Right atrium auricular region (tissue), 2 donors: ENCODE measurements around the gene SEMA3B. TPM values are rescaled to one million over a fixed set of nuclear protein-coding genes. Genes with fewer than 3 reads are reported as not detected.
"Not testable (repeated sequence)": the region's sequence is repeated elsewhere in the genome, so short reads cannot be mapped to it uniquely, and the experiment has no call there.

ENCODE experiments used
- DNase-seq: peaks from one replicate; pipeline ENCODE4 v3.0.0-alpha.2; 2019; ENCODE audit warnings: low spot score
- H3K27ac ChIP-seq, 2 donors: fragments of 200-600 bp; sonication (generic); 1 replicate in 1 of 2; 2 replicates in 1 of 2; pipeline ENCODE4 v1.5.1; 2016 to 2019
- H3K27me3 ChIP-seq, 2 donors: fragments of 200-600 bp; sonication (generic); one replicate each; pipeline versions ENCODE4 v1.5.1 to v1.6.0; 2017 to 2019
- H3K36me3 ChIP-seq: fragments of 200-600 bp; sonication (generic); one replicate; pipeline ENCODE4 v1.5.1; 2016
- H3K4me1 ChIP-seq, 2 donors: fragments of 200-600 bp; sonication (generic); one replicate each; pipeline versions ENCODE4 v1.5.1 to v1.6.0; 2017 to 2019
- H3K4me3 ChIP-seq, 2 donors: fragments of 200-600 bp; sonication (generic); 1 replicate in 1 of 2; 2 replicates in 1 of 2; pipeline ENCODE4 v1.5.1; 2017 to 2019; ENCODE audit warnings: mild to moderate bottlenecking in 1 of 2, moderate library complexity in 1 of 2
- H3K9me3 ChIP-seq, 2 donors: fragments of 200-600 bp; sonication (generic); one replicate each; pipeline ENCODE4 v1.5.1; 2019
- total RNA-seq, 2 donors: library from RNA; depleted of rRNA; stranded (reverse); fragments of >200 nt; gene quantifications; one replicate each; pipeline ENCODE4 v1.1.0, GENCODE V29; 2016
- TF ChIP-seq, protein P1 (sequence below), 2 donors: fragments of 200-600 bp; sonication (generic); IDR thresholded peaks; one replicate each; pipeline ENCODE4 v1.5.1; 2019; ENCODE audit warnings: antibody characterized with exemption in 2 of 2

Gene SEMA3B
- total RNA-seq, 2 donors from 2014 or later, result 15.4 to 20.0 TPM

DNA sequence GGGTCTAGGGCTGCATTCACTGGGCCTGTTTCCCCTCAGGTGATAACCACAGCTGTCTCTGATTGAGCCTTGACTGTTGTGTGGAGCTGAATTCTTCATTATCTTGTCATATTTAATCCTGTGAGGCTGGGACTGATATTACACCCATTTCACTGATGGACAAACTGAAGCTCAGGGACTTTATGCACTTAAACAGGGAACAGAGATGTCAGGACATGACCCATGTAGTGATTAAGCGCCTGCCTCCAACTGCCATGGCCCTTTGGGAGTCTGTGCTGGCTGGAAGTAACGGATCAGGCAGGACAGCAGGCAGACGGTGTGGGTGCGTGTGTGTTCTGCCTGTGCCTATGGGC, 25.4 kb upstream of the SEMA3B start:
- peaks cover 0 to 98% of the 10 kb centered on the region in 2 donors for H3K4me1 ChIP-seq
- no peaks in the 10 kb centered on the region for H3K9me3 ChIP-seq
- no peak for DNase-seq
- TF ChIP-seq, protein P1, sequence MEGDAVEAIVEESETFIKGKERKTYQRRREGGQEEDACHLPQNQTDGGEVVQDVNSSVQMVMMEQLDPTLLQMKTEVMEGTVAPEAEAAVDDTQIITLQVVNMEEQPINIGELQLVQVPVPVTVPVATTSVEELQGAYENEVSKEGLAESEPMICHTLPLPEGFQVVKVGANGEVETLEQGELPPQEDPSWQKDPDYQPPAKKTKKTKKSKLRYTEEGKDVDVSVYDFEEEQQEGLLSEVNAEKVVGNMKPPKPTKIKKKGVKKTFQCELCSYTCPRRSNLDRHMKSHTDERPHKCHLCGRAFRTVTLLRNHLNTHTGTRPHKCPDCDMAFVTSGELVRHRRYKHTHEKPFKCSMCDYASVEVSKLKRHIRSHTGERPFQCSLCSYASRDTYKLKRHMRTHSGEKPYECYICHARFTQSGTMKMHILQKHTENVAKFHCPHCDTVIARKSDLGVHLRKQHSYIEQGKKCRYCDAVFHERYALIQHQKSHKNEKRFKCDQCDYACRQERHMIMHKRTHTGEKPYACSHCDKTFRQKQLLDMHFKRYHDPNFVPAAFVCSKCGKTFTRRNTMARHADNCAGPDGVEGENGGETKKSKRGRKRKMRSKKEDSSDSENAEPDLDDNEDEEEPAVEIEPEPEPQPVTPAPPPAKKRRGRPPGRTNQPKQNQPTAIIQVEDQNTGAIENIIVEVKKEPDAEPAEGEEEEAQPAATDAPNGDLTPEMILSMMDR (IDR thresholded peaks at IDR 0.05), result no peak
- peak overlapping the region; percentile 94 to 95 for H3K27ac ChIP-seq
- no peaks in the 10 kb centered on the region for H3K27me3 ChIP-seq
- no peak overlapping the region for H3K4me3 ChIP-seq
- peaks cover 20% of the 10 kb centered on the region for H3K36me3 ChIP-seq

DNA sequence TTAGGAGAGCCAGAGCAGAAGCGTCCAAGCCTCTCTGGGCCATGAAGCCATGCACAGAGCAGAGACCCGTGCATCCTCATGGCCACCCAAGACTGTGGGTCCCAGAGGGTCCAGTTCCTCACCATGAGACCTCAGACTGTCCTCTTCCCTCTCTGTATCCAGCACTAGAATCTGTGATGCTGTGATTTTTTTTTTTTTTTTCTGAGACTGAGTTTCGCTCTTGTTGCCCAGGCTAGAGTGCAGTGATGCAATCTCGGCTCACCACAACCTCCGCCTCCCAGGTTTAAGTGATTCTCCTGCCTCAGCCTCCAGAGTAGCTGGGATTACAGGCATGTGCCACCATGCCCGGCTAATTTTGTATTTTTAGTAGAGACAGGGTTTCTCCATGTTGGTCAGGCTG, 24.1 kb upstream of the SEMA3B start:
- not testable (repeated sequence) for H3K4me3 ChIP-seq, H3K9me3 ChIP-seq, DNase-seq, H3K27me3 ChIP-seq
- H3K36me3 ChIP-seq, result peaks cover 13% of the 10 kb centered on the region
- H3K27ac ChIP-seq, result peak overlapping the region; percentile 94 to 95
- H3K4me1 ChIP-seq, result peaks cover 0 to 98% of the 10 kb centered on the region in 2 donors

DNA sequence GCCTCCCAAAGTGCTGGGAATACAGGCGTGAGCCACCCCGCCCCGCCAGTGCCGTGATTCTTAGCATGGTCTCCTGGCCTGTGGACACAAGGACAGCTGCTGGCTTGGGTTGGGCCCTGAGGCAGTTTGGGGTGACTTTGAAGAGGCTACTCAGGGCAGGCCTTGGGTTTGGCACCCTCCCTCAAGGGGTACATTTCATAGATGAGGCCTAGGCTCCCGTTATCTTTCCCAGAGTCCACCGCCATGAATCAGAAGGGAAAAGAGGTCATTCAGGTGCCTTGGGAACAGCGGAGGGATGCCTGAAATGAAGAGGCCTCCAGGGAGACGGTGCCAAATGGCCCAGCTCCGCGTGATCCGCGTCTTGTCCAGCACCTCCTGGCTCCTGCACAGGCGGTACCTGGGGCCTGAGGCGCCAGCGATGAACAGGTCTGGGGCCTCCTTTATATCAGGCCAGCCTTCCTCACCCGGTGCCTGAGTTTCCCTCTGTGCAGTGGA, 23.6 kb upstream of the SEMA3B start:
- H3K27me3 ChIP-seq, result no peaks in the 10 kb centered on the region
- TF ChIP-seq, protein P1 (IDR thresholded peaks at IDR 0.05), result no peak
- peak overlapping the region; percentile 88 to 95 for H3K27ac ChIP-seq
- H3K36me3 ChIP-seq, result peaks cover 8% of the 10 kb centered on the region
- no peak for DNase-seq
- peak overlapping the region in 1 of 2 donors; percentile 43 for H3K4me3 ChIP-seq
- no peaks in the 10 kb centered on the region for H3K9me3 ChIP-seq
- peaks cover 0 to 98% of the 10 kb centered on the region in 2 donors for H3K4me1 ChIP-seq

DNA sequence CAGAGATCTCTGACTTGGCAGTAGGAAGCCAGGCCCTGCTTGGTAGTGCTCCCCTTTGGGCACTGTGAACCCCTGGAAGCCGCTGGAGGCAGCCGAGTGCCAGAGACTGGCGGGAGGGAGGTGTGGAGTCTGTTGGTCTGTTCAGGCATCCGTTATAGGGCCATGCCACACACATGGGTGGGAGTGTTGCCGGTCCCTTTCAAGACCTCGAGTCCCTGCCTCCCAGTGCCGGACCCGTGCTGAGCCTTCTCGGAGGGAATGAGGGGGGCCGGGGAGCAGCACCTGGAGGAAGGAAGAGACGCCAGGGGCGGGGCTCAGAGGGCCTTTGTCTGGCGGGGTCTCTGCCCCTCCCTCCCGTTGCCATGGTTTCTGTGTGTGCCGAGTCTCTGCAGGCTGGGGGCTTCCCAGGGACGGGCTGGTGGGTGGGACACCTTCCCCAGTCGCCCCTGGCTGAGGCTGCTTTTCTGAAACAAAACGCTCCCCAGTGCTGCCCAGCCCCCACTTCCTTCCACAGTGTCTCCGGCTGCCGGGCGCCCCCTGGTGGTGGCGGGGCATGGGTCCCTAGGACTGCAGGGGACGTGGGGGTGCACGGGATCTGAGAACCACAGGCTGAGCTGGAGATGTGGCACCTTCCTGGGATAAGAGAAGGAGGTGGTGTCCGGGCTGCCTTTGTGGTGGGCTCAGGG, 23.0 kb upstream of the SEMA3B start:
- Histone ChIP-seq H3K4me3 (peak overlapping the region; percentile 33 to 43), H3K27me3 (no peaks in the 10 kb centered on the region), H3K9me3 (no peaks in the 10 kb centered on the region), H3K36me3 (peaks cover 7% of the 10 kb centered on the region), H3K27ac (peak overlapping the region; percentile 88 to 95), H3K4me1 (peaks cover 0 to 98% of the 10 kb centered on the region in 2 donors)
- TF ChIP-seq, protein P1 (IDR thresholded peaks at IDR 0.05), result peak; percentile 93 to 98
- peak; percentile 91 for DNase-seq

DNA sequence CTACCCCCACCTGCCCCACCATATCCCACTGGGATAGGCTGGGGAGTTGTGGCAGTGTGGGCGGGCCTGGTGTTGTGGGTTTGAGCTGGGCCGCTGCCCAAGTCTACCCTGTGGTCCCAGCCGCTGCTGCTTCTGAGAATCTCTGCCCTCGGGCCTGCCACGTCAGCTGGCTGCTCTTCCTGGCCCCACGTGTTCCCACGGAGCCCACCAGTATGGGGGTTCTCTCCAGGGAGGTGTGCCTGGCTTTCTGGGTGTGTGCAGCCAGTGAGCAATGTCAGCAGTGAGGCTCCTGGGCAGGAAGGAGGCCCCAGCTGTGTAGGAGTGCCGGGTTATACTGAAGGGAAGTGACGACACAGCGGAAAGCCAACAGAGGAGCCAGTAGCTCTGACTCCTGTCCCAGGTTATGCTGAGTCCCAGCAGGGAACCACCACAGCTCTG, 22.4 kb upstream of the SEMA3B start:
- no peak for DNase-seq
- Histone ChIP-seq H3K27ac (peak overlapping the region; percentile 88 to 95), H3K9me3 (no peaks in the 10 kb centered on the region), H3K27me3 (no peaks in the 10 kb centered on the region), H3K4me1 (peaks cover 0 to 98% of the 10 kb centered on the region in 2 donors), H3K4me3 (peak overlapping the region; percentile 33 to 43), H3K36me3 (peaks cover 7% of the 10 kb centered on the region)
- TF ChIP-seq, protein P1 (IDR thresholded peaks at IDR 0.05), result peak in 1 of 2 donors; percentile 20

DNA sequence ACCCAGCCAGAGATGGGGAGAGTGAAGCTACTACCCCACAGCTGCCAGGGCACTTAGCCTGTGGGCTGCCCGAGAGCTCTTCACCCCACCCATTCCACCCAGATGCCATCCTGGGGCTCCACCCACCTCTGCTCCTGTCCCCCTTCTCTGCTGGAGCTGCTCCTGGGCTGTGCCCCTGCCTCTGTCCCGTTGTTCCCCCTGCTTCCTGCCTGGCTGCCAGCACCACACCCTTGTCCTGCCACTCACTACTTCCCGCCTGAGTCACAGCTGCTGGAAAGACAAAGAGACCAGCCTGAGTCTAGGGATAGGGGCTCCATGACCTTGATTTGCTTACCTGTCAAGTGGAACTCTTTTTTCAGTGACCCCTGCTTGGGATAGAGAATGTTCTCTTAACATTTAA, 20.6 kb upstream of the SEMA3B start:
- no peaks in the 10 kb centered on the region for H3K9me3 ChIP-seq
- H3K4me1 ChIP-seq, result peaks cover 0 to 98% of the 10 kb centered on the region in 2 donors
- H3K4me3 ChIP-seq, result no peak overlapping the region
- H3K27me3 ChIP-seq, result no peaks in the 10 kb centered on the region
- DNase-seq, result peak; percentile 87
- peaks cover 21% of the 10 kb centered on the region for H3K36me3 ChIP-seq
- peak overlapping the region; percentile 88 to 95 for H3K27ac ChIP-seq
- TF ChIP-seq, protein P1 (IDR thresholded peaks at IDR 0.05), result no peak
